GM19372 (cell line): ENCODE measurements around the gene CAPZA1.
"Not testable (repeated sequence)": the region's sequence is repeated elsewhere in the genome, so short reads cannot be mapped to it uniquely, and the experiment has no call there.

Source experiments
- ATAC-seq: cut with Tn5 transposase; IDR thresholded peaks from one replicate; pipeline ENCODE4 v1.9.1; 2021; ENCODE audit warnings: mild to moderate bottlenecking, low read depth, moderate library complexity; ENCODE audit not compliant: unreplicated experiment

The CAPZA1 gene

DNA sequence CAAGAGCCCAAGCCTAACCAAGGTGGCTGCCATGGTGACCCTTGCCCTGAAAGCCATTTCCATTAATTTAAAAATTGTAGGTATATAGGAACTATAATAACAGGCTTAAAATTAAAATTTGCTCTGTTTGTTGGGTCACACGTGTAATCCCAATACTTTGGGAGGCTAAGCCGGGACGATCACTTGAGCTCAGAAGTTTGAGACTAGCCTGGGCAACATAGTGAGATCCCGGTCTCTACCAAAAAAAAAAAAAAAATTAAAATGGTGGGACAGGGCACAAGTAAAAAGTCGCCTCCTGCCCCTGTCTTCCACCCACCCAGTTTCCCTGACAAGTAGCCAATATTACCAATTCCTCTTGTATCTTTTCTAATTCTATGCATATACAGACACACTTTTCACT, 6.6 kb downstream of the CAPZA1 start:
- no peak for ATAC-seq

DNA sequence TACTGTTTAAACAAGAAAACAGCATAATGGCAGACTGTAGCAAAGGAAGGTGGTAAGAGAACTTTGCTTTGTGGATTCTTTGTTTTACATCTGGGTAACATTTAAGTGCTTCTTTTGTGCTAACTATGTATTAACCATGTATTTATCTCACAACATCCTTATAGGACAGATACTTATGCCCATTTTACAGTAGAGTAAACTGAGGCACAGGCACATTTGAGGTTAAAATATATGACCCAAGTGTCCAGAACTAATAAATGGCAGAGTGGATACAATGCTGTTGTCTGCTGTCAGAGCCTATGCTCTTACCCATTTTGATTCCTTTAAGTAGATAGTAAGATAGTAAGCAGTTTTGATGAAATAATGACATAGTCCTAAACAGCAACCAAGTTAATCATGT, 7.3 kb downstream of the CAPZA1 start:
- no peak for ATAC-seq

DNA sequence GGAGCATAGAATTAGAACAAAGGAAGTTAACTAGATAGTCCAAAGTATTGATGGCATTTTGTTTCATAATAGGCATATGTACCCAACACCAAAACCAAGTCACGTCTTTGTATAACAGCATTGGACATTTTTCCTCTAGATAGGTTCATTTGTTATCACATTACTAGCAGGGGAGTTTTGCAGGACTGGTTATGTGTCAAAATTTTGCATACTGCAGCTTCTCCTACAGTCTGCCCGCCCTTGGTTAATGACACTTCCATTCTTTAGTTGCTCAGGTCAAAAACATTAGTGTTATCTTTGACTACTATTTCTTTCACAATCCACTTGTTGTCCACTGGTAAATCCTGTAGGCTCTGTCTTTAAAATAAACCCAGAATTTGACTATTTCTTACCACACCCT, 8.9 kb downstream of the CAPZA1 start:
- ATAC-seq, result no peak

DNA sequence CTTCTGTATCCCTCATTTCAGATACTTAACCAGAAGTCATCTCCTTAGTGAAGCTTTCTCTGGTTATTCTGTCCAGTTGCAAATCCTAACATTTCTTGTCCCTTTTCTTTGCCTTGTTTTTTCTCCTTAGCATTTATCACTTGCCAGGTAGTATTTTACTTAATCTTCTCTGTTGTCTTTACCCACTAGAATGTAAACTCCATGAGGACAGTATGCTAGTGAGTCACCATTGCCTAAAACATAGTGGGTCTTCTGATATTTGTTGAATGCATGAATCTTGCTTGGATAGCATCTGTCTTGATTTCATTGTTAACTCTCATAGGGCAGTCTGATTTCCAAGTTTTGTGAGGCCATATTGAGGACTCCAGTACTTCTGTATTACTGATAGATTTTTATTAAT, 9.6 kb downstream of the CAPZA1 start:
- no peak for ATAC-seq

DNA sequence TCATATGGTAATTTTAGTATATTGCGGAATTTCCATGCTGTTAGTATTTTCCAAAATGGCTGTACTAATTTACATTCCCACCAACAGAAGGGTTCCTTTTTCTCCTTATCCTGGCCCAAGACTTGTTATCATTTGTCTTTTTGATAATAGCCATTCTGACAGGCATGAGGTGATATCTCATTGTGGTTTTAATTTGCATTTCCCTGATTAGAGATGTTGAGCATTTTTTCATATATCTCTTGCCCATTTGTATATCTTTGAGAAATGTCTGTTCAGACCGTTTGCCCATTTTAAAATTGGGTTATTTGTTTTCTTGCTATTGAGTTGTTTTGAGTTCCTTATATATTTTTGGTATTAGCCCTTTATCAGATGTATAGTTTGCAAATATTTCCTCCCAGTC, 14.0 kb downstream of the CAPZA1 start:
- ATAC-seq, result no peak

DNA sequence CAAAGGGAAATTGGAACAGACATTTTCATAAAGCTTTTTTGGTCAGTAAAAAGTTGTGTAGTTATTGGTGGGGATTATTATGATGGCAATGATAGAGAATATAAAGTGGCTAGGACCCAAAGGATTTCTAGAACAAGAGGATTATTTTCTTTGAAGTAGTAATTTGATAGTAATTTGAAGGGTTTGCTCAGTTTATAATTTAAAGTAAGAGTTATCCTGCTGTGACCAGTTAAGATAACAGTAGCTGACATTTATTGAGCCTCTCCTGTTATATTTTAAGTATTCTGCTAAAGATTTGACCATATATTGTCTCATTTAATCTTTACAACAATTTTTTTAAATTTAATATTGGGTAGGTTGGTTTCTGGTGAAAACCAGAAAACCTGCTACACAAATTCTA, 14.7 kb downstream of the CAPZA1 start:
- ATAC-seq, result no peak

DNA sequence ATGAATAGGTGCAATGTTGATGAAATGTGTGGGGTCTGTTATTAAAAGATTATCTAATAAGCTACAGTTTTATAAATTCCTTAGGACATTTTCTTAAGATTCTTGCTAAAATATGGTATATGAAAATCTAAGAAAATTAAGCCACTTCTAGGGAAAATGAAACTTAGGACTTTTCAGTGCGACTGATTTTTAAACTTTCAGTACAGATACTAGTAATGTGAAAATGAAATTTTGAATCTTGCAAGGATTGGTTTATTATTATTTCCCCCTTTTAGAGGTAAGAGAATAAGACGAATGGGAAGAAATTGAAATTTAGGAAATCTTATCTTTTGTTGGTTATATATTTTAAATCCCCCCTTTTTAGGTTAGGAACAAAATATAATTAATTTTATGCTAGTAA, 16.4 kb downstream of the CAPZA1 start:
- ATAC-seq, result no peak

DNA sequence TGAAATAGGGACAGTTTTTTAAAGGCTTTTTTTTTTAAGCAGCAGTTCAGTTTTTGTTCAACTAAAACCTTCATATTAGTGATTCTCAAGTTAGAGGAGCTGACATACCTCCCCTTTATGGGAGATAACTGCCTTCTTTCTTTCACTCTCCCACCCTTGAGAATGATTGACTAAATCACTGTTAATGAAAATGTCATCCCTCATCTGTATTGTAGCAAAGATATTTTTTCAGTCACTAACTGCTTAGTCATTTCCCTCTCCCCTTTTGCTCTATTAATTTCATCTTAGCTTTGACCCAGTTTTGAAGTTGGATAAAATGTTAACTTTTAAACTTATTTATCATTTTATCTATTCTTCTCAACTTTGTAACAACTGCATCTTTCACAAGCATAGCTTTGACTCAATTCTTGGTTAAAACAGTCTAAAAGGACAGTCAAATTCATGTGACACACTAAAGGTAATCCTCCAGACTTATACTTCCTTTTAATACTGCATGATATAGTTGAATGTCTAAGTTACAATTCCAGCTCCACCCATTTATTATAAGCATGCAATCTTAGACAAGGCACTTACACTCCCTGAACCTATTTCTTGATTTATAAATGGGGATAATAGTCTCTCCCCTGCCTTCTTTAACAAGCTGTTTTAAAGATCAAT, 17.1 kb downstream of the CAPZA1 start:
- no peak for ATAC-seq

DNA sequence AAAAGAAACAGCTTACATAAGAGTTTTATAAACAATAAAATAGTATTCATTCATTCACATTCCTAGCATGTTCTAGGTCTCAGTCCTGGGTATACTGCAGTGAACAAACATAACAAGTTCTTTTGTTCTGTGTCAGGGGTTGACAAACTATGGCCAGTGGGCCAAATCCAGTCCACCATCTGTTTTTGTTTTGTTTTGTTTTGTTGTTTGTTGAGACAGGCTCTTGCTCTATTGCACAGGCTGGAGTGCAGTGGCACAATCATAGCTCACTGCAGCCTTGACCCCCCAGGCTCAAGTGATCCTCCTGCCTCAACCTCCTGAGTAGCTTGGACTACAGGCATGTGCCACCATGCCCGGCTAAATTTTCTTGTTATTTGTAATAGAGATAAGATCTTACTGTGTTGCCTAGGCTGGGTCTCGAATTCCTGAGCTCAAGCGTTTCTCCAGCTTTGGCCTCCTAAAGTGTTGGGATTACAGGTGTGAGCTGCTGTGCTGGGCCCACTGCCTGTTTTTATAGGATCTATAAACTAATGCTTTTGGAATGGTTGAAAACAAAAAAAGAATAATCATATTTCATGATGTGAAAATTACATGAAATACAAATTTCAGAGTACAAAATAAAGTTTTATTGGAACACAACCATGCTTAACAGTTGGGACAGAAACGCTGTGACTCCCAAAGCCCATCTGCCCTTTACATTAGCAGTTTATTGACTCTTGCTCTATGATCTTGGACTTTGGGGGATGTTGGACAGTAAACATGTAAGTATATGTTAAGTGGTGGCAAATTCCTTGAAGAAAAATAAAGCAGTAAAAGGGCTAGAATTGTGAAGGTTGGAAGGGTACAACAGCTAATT, 17.9 kb downstream of the CAPZA1 start:
- ATAC-seq, result no peak

DNA sequence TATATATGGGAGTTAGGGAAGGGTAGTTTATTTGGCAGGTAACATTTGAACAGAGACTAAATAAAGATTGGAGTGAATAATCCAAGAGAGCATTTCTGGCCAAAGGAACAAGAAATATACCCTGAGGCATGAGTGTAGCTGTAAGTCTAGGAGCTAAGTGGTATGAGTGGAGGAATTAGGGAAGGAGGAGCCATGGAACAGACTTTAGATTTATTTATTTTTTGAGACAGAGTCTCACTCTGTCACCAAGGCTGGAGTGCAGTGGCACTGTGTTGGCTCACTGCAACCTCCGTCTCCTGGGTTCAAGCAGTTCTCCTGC, 18.4 kb downstream of the CAPZA1 start:
- no peak for ATAC-seq

DNA sequence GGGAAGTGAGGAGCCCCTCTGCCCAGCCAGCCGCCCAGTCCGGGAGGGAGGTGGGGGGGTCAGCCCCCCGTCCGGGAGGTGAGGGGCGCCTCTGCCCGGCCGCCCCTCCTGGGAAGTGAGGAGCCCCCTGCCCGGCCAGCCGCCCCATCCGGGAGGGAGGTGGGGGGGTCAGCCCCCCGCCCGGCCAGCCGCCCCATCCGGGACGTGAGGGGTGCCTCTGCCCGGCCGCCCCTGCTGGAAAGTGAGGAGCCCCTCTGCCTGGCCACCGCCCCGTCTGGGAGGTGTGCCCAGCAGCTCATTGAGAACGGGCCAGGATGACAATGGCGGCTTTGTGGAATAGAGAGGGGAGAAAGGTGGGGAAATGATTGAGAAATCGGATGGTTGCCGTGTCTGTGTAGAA, 20.8 kb downstream of the CAPZA1 start:
- ATAC-seq, result not testable (repeated sequence)

DNA sequence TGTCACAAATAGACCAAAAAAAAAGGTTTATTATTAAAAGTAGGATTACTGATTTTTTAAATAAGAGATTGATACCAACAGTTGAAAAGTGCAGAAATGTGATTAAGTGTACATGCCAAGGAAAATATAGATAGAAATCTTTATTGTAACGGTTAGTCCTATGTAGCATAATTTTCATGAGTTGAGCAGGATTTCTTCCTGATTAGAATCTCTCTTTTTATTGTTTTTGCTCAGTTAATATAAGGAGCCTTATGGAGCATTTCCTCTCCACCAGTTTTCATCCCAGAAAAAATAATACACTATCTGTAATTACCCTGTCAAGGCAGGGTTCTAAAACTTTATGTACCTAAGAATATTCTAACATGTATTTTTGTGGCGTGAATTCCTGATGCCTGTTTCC, 23.4 kb downstream of the CAPZA1 start:
- no peak for ATAC-seq

DNA sequence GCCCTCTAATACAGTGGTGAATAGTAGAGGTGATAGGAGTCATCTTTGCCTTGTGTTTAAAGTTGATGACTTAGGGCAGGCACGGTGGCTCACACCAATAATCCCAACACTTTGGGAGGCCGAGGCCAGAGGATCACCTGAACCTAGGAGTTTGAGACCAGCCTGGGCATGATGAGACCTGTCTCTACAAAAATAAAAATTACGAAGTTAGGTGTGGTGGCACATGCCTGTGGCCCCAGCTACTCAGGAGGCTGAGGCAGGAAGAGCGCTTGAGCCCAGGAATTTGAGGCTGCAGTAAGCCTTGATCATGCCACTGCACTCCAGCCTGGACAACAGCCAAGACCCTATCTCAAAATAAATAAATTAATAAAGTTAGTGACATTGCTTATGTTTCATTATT, 26.6 kb downstream of the CAPZA1 start:
- no peak for ATAC-seq

DNA sequence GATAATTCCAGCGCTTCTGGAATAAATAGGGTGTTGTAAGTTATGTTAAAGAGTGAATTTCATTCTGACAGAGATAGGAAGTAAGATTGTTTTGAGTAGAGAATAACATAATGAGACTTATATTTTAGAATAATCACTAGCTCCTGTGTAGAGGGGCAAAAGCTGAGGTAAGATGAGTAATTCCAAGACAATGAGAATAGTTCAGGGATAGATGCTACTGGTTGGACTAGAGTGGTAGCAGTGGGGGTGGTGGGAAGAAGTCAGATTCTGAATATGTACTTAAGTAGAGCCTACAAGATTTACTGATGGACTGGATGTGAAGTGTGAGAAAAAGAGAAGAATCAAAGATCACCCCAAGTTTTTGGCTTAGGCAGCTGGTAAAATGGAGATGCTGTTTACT, 31.6 kb downstream of the CAPZA1 start:
- no peak for ATAC-seq

DNA sequence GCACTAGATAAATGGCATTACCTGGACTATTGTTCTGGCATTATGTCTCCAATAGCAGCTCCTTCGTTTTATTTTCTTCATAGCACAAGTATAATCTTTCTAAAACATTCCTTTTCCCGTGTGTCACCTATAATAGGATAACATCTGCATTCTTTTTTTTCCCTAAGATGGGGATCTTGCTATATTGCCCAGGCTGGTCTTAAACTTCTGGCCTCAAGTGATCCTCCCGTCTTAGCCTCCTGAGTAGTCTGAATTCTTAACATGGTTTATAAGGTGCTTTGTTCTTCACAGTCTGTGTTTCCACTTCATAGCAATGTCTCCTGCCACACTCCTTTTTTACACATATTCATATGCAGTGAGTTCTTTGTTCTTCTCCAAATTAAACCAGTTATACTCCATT, 46.2 kb downstream of the CAPZA1 start:
- no peak for ATAC-seq

DNA sequence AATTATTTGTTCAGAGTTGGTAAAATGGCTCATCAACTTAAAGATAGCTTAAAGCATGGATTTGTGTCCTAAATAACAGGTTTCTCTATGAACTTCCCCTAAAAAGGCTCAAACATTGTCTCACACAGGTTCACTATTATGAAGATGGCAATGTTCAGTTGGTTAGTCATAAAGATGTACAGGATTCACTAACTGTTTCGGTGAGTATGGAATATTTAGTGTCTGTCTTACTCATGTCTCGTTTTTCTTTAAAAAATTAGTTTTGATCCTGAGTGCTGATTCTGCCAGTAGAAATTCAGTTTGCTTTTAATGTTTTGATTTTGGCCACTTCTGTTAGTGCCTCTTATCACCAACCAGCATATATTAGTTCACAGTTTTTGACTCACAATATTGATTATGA, 47.3 kb downstream of the CAPZA1 start:
- ATAC-seq, result no peak

DNA sequence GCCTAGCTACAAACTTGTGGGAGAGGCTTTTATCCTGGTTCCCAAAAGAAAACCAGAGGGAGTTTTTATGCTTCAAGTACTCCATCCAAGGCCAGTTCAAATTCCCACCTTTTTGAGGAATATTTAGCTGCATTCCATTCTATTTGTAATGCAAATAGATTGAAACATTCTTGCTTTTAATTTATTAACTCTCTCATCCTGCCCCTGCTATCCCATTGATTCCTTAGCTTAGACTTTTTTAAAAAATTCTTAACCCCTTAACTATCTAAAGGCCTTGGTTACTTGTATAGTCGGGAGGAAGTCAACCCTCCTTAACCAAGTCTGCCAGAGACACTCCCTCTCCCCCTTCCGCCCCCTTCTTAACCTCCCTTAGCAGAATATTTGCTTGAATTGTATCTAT, 52.4 kb downstream of the CAPZA1 start:
- no peak for ATAC-seq

DNA sequence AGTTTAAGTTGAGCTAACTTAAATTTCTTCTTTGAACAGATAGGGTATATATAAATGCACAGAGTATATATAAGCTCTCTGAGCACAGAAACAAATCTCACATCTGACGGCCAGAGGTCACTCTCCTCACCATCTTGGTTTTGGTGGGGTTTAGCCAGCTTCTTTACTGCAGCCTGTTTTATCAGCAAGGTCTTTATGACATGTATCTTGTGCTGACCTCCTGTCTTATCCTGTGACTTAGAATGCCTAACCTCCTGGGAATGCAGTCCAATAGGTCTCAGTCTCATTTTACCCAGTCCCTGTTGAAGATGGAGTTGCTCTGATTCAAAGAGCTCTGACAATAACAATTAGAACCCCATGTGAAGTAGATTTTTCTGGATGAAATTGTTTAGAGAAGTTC, 53.2 kb downstream of the CAPZA1 start:
- ATAC-seq, result no peak

DNA sequence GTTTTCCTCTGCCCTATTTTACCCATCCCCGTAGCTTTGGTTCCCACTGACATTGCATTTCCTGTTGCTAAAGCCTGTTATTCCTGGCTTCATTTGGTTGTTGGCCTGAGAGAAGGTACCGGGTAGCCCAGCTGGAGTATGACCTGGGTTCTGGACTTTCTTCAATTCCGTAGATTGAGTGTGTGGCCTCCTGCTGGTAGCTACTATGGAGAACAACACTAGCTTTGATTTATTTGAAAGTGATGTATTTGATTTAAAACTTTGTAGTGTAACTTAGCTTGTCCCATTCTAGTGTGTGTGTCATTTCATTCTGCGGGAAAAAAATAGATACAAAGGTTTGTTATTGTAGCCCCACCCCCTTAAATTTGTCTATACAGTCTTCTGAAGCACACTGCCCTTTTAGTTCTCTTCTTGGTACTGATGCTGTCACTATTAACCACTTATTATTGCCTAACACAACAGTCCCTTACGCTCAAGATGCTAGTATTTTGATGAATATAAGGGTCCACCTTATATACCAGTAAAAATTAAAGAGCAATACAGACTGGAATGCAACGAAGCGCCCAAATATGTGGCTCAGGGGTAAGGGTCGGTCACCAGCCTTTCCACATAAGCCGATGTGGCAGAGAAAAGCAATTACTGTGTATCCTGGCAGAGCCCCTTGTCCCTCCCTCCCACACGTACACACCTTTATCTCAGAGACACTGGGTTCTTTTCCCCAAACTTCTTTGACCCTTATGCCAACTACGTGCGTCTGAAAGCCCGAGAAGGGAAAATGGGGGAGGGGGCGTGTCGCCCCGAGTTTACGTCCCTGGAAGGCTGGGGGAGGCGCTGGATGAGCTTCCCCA, 54.2 kb downstream of the CAPZA1 start:
- peak; percentile 9 for ATAC-seq

DNA sequence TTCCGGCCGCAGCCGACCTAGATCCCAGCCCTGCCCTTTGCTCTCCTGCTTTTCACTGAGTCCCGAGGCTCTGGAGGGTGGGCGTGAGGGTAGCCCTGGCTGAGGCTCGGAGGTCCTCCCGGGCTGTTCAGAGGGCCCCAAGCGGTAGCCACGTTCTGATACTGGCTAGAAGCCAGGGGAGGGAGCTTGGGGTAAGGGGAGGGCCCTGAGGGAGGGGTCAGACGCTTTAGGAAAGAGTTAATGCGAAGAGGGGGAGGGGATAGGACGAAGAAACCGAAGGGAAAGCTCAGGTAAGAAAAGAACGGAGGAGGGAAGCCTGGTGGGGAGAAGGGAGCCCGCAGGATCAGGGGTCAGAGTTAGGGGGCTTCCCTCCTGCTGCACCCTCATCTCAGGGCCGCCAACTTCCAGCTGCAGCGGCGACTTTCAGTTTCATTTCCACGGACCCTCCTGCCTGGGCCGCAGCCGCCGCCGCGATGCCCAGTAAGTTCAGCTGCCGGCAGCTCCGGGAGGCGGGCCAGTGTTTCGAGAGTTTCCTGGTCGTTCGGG, 54.9 kb downstream of the CAPZA1 start, which contains the start of gene MOV10:
MOV10 (plus strand) TSS at position 220 of the 546 bp plus-strand sequence; CDS start at position 474, 254 bp downstream.
- ATAC-seq, result peak; percentile 57
